Measurements from ENCODE around the gene HAUS6. TPM values are rescaled to one million over a fixed set of nuclear protein-coding genes. Genes with fewer than 3 reads are reported as not detected.

HAUS6 gene
- total RNA-seq, 4 donors from 2014 or later, result 1.4 to 8.9 (median 6.3) TPM

DNA sequence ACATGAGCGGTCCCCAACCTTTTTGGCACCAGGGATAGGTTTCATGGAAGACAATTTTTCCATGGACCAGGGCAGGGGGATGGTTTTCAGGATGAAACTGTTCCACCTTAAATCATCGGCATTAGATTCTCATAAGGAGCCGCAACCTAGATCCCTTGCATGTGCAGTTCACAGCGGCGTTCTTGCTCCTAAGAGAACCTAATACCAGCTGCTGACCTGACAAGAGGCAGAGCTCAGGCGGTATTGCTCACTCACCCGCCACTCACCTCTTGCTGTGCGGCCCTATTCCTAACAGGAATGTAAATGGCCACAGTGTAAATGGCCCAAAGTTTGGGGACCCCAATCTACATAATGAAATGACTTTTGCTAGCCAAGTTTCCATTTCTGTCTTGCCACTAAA lies 27.7 kb upstream of the HAUS6 start:
- 80 to 100% methylated on average over 1 to 8 of the region's 8 CpGs for WGBS, 2 donors (ENCODE audit: low coverage in 1 of 2)
- Histone ChIP-seq H3K4me1 (peaks cover 0 to 30% (median 1%) of the 10 kb centered on the region in 4 donors), H3K36me3 (no peaks in the 10 kb centered on the region), H3K27ac (no peak overlapping the region), H3K9me3 (no peaks in the 10 kb centered on the region), H3K4me3 (no peak overlapping the region), H3K27me3 (no peaks in the 10 kb centered on the region)
- no peak for DNase-seq
- TF ChIP-seq POLR2A (IDR thresholded peaks at IDR 0.05), result no peak
- TF ChIP-seq POLR2AphosphoS5 (IDR thresholded peaks at IDR 0.05), result no peak
- TF ChIP-seq, protein P1, sequence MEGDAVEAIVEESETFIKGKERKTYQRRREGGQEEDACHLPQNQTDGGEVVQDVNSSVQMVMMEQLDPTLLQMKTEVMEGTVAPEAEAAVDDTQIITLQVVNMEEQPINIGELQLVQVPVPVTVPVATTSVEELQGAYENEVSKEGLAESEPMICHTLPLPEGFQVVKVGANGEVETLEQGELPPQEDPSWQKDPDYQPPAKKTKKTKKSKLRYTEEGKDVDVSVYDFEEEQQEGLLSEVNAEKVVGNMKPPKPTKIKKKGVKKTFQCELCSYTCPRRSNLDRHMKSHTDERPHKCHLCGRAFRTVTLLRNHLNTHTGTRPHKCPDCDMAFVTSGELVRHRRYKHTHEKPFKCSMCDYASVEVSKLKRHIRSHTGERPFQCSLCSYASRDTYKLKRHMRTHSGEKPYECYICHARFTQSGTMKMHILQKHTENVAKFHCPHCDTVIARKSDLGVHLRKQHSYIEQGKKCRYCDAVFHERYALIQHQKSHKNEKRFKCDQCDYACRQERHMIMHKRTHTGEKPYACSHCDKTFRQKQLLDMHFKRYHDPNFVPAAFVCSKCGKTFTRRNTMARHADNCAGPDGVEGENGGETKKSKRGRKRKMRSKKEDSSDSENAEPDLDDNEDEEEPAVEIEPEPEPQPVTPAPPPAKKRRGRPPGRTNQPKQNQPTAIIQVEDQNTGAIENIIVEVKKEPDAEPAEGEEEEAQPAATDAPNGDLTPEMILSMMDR (IDR thresholded peaks at IDR 0.05), result no peak
- no peak for TF ChIP-seq EP300 (IDR thresholded peaks at IDR 0.05; ENCODE audit: low read depth)
- in situ Hi-C loops (cut with MboI; ENCODE audit: low pct_ligation_motif_present in 1 of 4, low pct_unique_long_range_greater_than_20kb in 1 of 4, low sequenced_read_pairs in 3 of 4), result no loop called here
- intact Hi-C loops (cut with DNase I; ENCODE audit: low total_unique reads), result no loop called here

DNA sequence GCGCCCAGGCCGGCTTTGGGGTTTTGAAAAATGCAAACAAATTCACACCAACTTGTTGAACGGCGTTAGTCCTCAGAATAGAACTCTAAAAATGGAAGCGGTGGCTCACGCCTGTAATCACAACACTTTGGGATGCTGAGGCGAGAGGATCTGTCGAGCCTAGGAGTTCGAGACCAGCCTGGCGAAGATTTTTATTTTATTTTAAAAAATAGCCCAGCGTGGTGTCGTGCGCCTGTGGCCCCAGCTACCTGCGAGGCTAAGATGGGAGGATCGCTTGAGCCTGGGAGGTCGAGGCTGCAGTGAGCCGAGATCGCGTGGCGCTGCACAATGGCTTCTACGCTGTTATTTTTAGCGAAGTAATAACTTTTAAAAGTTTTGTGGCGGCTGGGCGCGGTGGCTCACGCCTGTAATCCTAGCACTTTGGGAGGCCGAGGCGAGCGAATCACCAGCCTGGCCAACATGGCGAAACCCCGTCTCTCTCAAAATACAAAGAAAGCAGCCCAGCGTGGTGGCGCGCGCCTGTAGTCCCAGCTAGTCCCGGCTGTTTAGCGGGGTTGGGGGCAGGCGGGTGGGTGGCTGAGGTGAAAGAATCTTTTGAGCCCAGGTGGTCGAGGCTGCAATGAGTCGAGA lies 25.3 kb upstream of the HAUS6 start:
- 1 to 13% methylated on average over 29 to 40 of the region's 40 CpGs for WGBS, 2 donors (ENCODE audit: low coverage in 1 of 2)
- in situ Hi-C loops (cut with MboI; ENCODE audit: low pct_ligation_motif_present in 1 of 4, low pct_unique_long_range_greater_than_20kb in 1 of 4, low sequenced_read_pairs in 3 of 4), result no loop called here

DNA sequence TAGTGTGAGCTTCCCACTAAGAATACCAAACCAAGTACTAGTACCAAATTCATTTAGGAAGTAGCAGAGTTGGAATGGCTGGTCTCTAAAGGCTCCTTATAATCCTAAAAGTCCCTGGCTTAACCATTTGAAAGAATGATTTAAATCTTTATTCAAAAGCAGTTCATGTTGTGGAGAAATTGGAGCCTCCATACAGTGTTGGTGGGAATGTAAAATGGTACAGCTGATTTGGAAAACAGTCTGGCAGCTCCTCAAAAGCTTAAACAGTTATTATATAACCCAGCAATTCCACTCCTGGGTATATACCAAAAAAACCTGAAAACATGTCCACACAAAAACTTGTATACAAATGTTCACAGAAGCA lies 21.7 kb upstream of the HAUS6 start:
- peaks cover 0 to 39% (median 7%) of the 10 kb centered on the region in 4 donors for H3K4me1 ChIP-seq
- H3K4me3 ChIP-seq, result peak overlapping the region in 1 of 4 donors; percentile 8
- intact Hi-C loops (cut with DNase I; ENCODE audit: low total_unique reads), result no loop called here
- no peak for DNase-seq
- H3K9me3 ChIP-seq, result no peaks in the 10 kb centered on the region
- peaks cover 0 to 27% (median 9%) of the 10 kb centered on the region in 4 donors for H3K36me3 ChIP-seq
- in situ Hi-C loops (cut with MboI; ENCODE audit: low pct_ligation_motif_present in 1 of 4, low pct_unique_long_range_greater_than_20kb in 1 of 4, low sequenced_read_pairs in 3 of 4), result loop anchor here in 1 of 4 donors (25.0 kb wide), 1 partner anchor 113 kb away; the partner anchor contains the start of gene DENND4C
- no peaks in the 10 kb centered on the region for H3K27me3 ChIP-seq
- TF ChIP-seq POLR2AphosphoS5 (IDR thresholded peaks at IDR 0.05), result no peak
- TF ChIP-seq EP300 (IDR thresholded peaks at IDR 0.05; ENCODE audit: low read depth), result no peak
- TF ChIP-seq, protein P1 (IDR thresholded peaks at IDR 0.05), result no peak
- TF ChIP-seq POLR2A (IDR thresholded peaks at IDR 0.05), result no peak
- H3K27ac ChIP-seq, result peak overlapping the region in 1 of 4 donors; percentile 34

More for the DNA sequence above, 25.3 kb upstream of the HAUS6 start:
- TF ChIP-seq, protein P1 (IDR thresholded peaks at IDR 0.05), result no peak
- TF ChIP-seq POLR2AphosphoS5 (IDR thresholded peaks at IDR 0.05) (no peak), POLR2A (IDR thresholded peaks at IDR 0.05) (no peak), EP300 (IDR thresholded peaks at IDR 0.05; ENCODE audit: low read depth) (no peak)
- Histone ChIP-seq H3K4me3 (peak overlapping the region; percentile 55 to 96 (median 68)), H3K27me3 (no peaks in the 10 kb centered on the region), H3K9me3 (no peaks in the 10 kb centered on the region), H3K4me1 (peaks cover 0 to 44% (median 7%) of the 10 kb centered on the region in 4 donors), H3K27ac (peak overlapping the region; percentile 91 to 97 (median 92)), H3K36me3 (peaks cover 0 to 1% (median 0%) of the 10 kb centered on the region in 4 donors)
- DNase-seq, result peak; percentile 31
- intact Hi-C loops (cut with DNase I; ENCODE audit: low total_unique reads), result no loop called here

DNA sequence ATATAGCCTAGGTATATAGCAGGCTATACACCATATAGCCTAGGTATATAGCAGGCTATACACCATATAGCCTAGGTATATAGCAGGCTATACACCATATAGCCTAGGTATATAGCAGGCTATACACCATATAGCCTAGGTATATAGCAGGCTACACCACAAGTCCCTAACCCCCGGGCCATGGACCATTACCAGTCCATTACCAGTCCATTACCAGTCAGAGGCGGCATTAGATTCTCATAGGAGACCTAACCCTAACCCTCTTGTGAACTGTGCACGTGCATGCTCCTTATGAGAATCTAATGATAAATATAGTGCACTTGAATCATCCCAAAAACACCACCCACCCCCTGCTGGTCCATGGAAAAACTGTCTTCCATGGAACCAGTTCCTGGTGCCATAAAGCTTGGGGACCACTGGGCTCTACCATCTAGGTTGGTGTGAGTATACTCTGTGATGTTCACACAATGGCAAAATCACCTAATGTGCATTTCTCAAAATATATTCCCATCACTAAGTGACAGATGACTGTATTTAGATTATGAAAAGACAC lies 19.9 kb upstream of the HAUS6 start:
- peaks cover 0 to 43% (median 18%) of the 10 kb centered on the region in 4 donors for H3K36me3 ChIP-seq
- DNase-seq, result no peak
- intact Hi-C loops (cut with DNase I; ENCODE audit: low total_unique reads), result no loop called here
- no peaks in the 10 kb centered on the region for H3K27me3 ChIP-seq
- H3K4me1 ChIP-seq, result peaks cover 0 to 29% (median 11%) of the 10 kb centered on the region in 4 donors
- H3K9me3 ChIP-seq, result no peaks in the 10 kb centered on the region
- TF ChIP-seq, protein P1 (IDR thresholded peaks at IDR 0.05), result no peak
- TF ChIP-seq POLR2A (IDR thresholded peaks at IDR 0.05) (no peak), POLR2AphosphoS5 (IDR thresholded peaks at IDR 0.05) (no peak), EP300 (IDR thresholded peaks at IDR 0.05; ENCODE audit: low read depth) (no peak)
- H3K27ac ChIP-seq, result no peak overlapping the region
- H3K4me3 ChIP-seq, result no peak overlapping the region
- in situ Hi-C loops (cut with MboI; ENCODE audit: low pct_ligation_motif_present in 1 of 4, low pct_unique_long_range_greater_than_20kb in 1 of 4, low sequenced_read_pairs in 3 of 4), result loop anchor here in 1 of 4 donors (25.0 kb wide), 1 partner anchor 115 kb away; the partner anchor contains the start of gene DENND4C
- WGBS, 2 donors (ENCODE audit: low coverage in 1 of 2), result 97% methylated on average over 3 of the region's 3 CpGs; no CpG with 5 or more reads in 1 of the 2 donors

Measured in transverse colon (tissue), 4 donors.